Liver (tissue), 9 donors: ENCODE results near the gene NYAP2. TPM values are rescaled to one million over a fixed set of nuclear protein-coding genes. Genes with fewer than 3 reads are reported as not detected.

Experiments used
- DNase-seq: peaks from one replicate; pipeline ENCODE4 v3.0.0-alpha.2; 2017; ENCODE audit warnings: low spot score
- H3K27ac ChIP-seq, 2 donors: one replicate each; pipeline ENCODE4 v1.7.0; 2013; ENCODE audit warnings: inconsistent platforms in 2 of 2, low read length in 2 of 2, control low read depth in 1 of 2, low read depth in 1 of 2, mild to moderate bottlenecking in 1 of 2
- H3K27me3 ChIP-seq, 4 donors: one replicate each; pipeline versions ENCODE4 v1.6.1 to v1.7.0; 2013; ENCODE audit warnings: low read length in 3 of 4, inconsistent platforms in 1 of 4, mild to moderate bottlenecking in 1 of 4, moderate library complexity in 1 of 4; ENCODE audit not compliant: control insufficient read depth in 4 of 4, insufficient read depth in 4 of 4
- H3K36me3 ChIP-seq, 4 donors: one replicate each; pipeline versions ENCODE4 v1.6.1 to v1.7.0; 2013; ENCODE audit warnings: low read length in 3 of 4, mild to moderate bottlenecking in 3 of 4, low read depth in 1 of 4, moderate library complexity in 1 of 4; ENCODE audit not compliant: control insufficient read depth in 4 of 4, insufficient read depth in 3 of 4
- H3K4me1 ChIP-seq, 4 donors: one replicate each; pipeline versions ENCODE4 v1.6.1 to v1.7.0; 2013; ENCODE audit warnings: low read length in 3 of 4, mild to moderate bottlenecking in 3 of 4, moderate library complexity in 1 of 4; ENCODE audit not compliant: control insufficient read depth in 4 of 4, insufficient read depth in 4 of 4
- H3K4me3 ChIP-seq, 3 donors: one replicate each; pipeline versions ENCODE4 v1.6.1 to v1.7.0; 2013; ENCODE audit warnings: low read length in 3 of 3, control low read depth in 1 of 3, low read depth in 1 of 3, mild to moderate bottlenecking in 1 of 3
- H3K9ac ChIP-seq, 2 donors: one replicate each; pipeline ENCODE4 v1.7.0; 2013; ENCODE audit warnings: low read length in 2 of 2, mild to moderate bottlenecking in 2 of 2, moderate library complexity in 2 of 2, control low read depth in 1 of 2, low read depth in 1 of 2
- H3K9me3 ChIP-seq, 4 donors: one replicate each; pipeline versions ENCODE4 v1.6.1 to v1.7.0; 2013; ENCODE audit warnings: low read length in 3 of 4; ENCODE audit not compliant: control insufficient read depth in 4 of 4
- ATF3 ChIP-seq: IDR thresholded peaks from 2 replicates; pipeline ENCODE4 v1.6.1; 2016; ENCODE audit warnings: antibody characterized with exemption
- EGR1 ChIP-seq, 2 donors: IDR thresholded peaks; 2 replicates each; pipeline ENCODE4 v1.6.1; 2016 to 2018; ENCODE audit warnings: antibody characterized with exemption in 2 of 2, low read depth in 2 of 2
- FOXA1 ChIP-seq: IDR thresholded peaks from 2 replicates; pipeline ENCODE4 v1.6.1; 2016; ENCODE audit warnings: antibody characterized with exemption
- FOXA2 ChIP-seq: IDR thresholded peaks from 2 replicates; pipeline ENCODE4 v1.6.1; 2016; ENCODE audit warnings: antibody characterized with exemption
- GABPA ChIP-seq, 2 donors: IDR thresholded peaks in 1 of 2; conservative IDR thresholded peaks in 1 of 2; 2 replicates each; pipeline ENCODE4 v1.6.1; 2016; ENCODE audit warnings: antibody characterized with exemption in 2 of 2, mild to moderate bottlenecking in 1 of 2, moderate library complexity in 1 of 2
- HNF4A ChIP-seq, 2 donors: conservative IDR thresholded peaks; 2 replicates each; pipeline ENCODE4 v1.6.1; 2016; ENCODE audit warnings: antibody characterized with exemption in 2 of 2, mild to moderate bottlenecking in 2 of 2
- JUND ChIP-seq, 2 donors: IDR thresholded peaks; 2 replicates each; pipeline ENCODE4 v1.6.1; 2016; ENCODE audit warnings: antibody characterized with exemption in 2 of 2
- MAX ChIP-seq: IDR thresholded peaks from 2 replicates; pipeline ENCODE4 v1.6.1; 2016; ENCODE audit warnings: antibody characterized with exemption
- NR2F2 ChIP-seq: IDR thresholded peaks from 2 replicates; pipeline ENCODE4 v1.6.1; 2016; ENCODE audit warnings: antibody characterized with exemption
- RAD21 ChIP-seq, 2 donors: IDR thresholded peaks; 2 replicates each; pipeline ENCODE4 v1.6.1; 2016; ENCODE audit warnings: antibody characterized with exemption in 2 of 2, mild to moderate bottlenecking in 2 of 2
- REST ChIP-seq: IDR thresholded peaks from 2 replicates; pipeline ENCODE4 v1.6.1; 2016; ENCODE audit warnings: antibody characterized with exemption, mild to moderate bottlenecking
- RXRA ChIP-seq, 2 donors: IDR thresholded peaks; 2 replicates each; pipeline ENCODE4 v1.6.1; 2017 to 2018; ENCODE audit warnings: antibody characterized with exemption in 2 of 2, mild to moderate bottlenecking in 1 of 2
- SP1 ChIP-seq: IDR thresholded peaks from 2 replicates; pipeline ENCODE4 v1.6.1; 2018; ENCODE audit warnings: antibody characterized with exemption, mild to moderate bottlenecking
- TAF1 ChIP-seq: conservative IDR thresholded peaks from 2 replicates; pipeline ENCODE4 v1.6.1; 2016; ENCODE audit warnings: antibody characterized with exemption, mild to moderate bottlenecking
- YY1 ChIP-seq: IDR thresholded peaks from 2 replicates; pipeline ENCODE4 v1.6.1; 2016; ENCODE audit warnings: antibody characterized with exemption, mild to moderate bottlenecking
- ZBTB33 ChIP-seq: IDR thresholded peaks from 2 replicates; pipeline ENCODE4 v1.6.1; 2016; ENCODE audit warnings: antibody characterized with exemption
- WGBS: extraction: QIAGEN DNeasy Blood & Tissue Kit; methylation state at CpG from one replicate; pipeline ENCODE4 v1.1.7; 2013; 5-methylcytosine and 5-hydroxymethylcytosine counted together
- polyA plus RNA-seq, 2 donors: library from polyadenylated mRNA; stranded (reverse) in 1 of 2; unstranded in 1 of 2; fragments of 200-250 nt in 1 of 2; fragments of >200 nt in 1 of 2; fragmentation: Nextera tagmentation in 1 of 2; extraction: Ambion mirVana in 1 of 2; gene quantifications; one replicate each; pipeline versions ENCODE4 v1.2.1 to v1.2.3, GENCODE V29; 2013 to 2015
- total RNA-seq, 2 donors: library from RNA; depleted of rRNA; stranded (reverse); fragments of >200 nt; gene quantifications; one replicate each; pipeline ENCODE4 v1.2.3, GENCODE V29; 2014
- TF ChIP-seq, protein P1 (sequence below): fragments of 150-350 bp; IDR thresholded peaks from 2 replicates; pipeline ENCODE4 v1.5.1; 2017; ENCODE audit warnings: improper control_type of control experiment, low read depth, low read length; ENCODE audit not compliant: missing input control
- donor health status: healthy.
- donor health status: healthy.
- donor health status: healthy.
- donor health status: healthy.
- donor health status: healthy.

The NYAP2 gene
- total and polyA plus RNA-seq, 4 donors = not detected

DNA sequence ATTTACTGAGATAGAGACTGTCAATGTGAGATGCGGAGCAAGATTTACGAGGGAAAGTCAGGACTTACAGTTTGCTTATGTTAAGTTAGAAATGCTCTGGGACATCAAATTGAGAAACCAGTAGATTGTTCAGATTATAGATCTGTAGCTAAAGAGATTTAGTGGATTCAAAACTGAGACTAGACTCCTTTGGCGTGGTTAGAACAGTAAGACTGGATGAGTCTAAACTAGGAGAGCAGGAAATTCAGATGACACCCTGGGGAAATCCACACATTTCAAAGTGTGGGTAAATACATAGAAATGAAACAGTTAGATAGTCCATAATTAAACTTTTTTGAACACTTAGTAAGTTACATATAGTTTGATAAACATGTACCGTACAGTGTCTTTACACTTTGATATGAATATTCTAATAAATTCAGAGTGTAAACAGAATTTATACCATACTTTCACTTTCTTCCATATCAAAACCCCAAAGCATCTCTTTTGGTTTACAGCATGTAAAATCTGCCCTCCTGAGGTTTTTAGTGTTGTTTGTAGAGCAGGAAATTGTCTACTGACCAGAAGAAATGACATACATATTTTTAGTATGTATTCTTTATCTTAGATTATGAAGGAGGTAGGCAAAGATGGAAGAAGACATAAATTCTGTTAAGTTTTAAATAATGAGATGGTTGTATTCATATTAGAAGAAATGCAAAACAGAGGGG, 231.5 kb downstream of the NYAP2 start:
- TF ChIP-seq, protein P1, sequence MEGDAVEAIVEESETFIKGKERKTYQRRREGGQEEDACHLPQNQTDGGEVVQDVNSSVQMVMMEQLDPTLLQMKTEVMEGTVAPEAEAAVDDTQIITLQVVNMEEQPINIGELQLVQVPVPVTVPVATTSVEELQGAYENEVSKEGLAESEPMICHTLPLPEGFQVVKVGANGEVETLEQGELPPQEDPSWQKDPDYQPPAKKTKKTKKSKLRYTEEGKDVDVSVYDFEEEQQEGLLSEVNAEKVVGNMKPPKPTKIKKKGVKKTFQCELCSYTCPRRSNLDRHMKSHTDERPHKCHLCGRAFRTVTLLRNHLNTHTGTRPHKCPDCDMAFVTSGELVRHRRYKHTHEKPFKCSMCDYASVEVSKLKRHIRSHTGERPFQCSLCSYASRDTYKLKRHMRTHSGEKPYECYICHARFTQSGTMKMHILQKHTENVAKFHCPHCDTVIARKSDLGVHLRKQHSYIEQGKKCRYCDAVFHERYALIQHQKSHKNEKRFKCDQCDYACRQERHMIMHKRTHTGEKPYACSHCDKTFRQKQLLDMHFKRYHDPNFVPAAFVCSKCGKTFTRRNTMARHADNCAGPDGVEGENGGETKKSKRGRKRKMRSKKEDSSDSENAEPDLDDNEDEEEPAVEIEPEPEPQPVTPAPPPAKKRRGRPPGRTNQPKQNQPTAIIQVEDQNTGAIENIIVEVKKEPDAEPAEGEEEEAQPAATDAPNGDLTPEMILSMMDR = no peak
- TF ChIP-seq RAD21 (IDR thresholded peaks at IDR 0.05) (no peak), ATF3 (no peak), RXRA (IDR thresholded peaks at IDR 0.05) (no peak), REST (no peak), JUND (IDR thresholded peaks at IDR 0.05) (no peak), FOXA1 (no peak), FOXA2 (no peak), HNF4A (conservative IDR thresholded peaks at IDR 0.05) (no peak), YY1 (no peak), EGR1 (IDR thresholded peaks at IDR 0.05; ENCODE audit: low read depth in 2 of 2) (no peak), MAX (no peak), ZBTB33 (no peak), GABPA (IDR thresholded peaks at IDR 0.05 in 1 of 2, conservative IDR thresholded peaks at IDR 0.05 in 1 of 2) (no peak), TAF1 (no peak), SP1 (no peak), NR2F2 (no peak)
- Histone ChIP-seq H3K27me3 (peaks cover 0 to 6% (median 0%) of the 10 kb centered on the region in 4 donors), H3K9me3 (no peaks in the 10 kb centered on the region), H3K4me3 (no peak overlapping the region), H3K36me3 (no peaks in the 10 kb centered on the region), H3K4me1 (no peaks in the 10 kb centered on the region), H3K9ac (no peak overlapping the region), H3K27ac (no peak overlapping the region)
- DNase-seq = no peak
- WGBS = 86% methylated on average over 4 of the region's 4 CpGs
